HG02970 (cell line): ENCODE measurements around the gene GRIFIN.
"Not testable (repeated sequence)": the region's sequence is repeated elsewhere in the genome, so short reads cannot be mapped to it uniquely, and the experiment has no call there.

Experiments used
- ATAC-seq: cut with Tn5 transposase; IDR thresholded peaks from one replicate; pipeline ENCODE4 v1.9.1; 2021; ENCODE audit warnings: mild to moderate bottlenecking, moderate library complexity, moderate number of reproducible peaks; ENCODE audit not compliant: unreplicated experiment, low FRiP score

The GRIFIN gene

DNA sequence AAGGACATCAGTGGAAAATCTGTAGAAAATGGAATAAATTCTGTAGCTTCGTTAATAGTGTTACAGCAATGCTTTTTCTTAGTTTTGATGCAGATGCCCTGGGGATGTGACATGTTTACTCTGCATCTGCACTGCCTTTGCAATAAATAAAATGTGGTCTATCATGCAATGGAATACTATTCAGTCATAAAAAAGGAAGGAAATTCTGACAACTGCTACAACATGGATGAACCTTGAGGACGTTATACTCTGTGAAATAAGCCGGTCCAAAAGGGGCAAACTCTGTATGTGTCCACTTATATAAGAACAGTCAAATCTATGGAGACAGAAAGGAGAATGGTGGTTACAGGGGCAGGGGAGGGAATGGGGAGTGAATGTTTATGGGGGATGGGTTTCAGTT lies 13.5 kb downstream of the GRIFIN start:
- no peak for ATAC-seq

DNA sequence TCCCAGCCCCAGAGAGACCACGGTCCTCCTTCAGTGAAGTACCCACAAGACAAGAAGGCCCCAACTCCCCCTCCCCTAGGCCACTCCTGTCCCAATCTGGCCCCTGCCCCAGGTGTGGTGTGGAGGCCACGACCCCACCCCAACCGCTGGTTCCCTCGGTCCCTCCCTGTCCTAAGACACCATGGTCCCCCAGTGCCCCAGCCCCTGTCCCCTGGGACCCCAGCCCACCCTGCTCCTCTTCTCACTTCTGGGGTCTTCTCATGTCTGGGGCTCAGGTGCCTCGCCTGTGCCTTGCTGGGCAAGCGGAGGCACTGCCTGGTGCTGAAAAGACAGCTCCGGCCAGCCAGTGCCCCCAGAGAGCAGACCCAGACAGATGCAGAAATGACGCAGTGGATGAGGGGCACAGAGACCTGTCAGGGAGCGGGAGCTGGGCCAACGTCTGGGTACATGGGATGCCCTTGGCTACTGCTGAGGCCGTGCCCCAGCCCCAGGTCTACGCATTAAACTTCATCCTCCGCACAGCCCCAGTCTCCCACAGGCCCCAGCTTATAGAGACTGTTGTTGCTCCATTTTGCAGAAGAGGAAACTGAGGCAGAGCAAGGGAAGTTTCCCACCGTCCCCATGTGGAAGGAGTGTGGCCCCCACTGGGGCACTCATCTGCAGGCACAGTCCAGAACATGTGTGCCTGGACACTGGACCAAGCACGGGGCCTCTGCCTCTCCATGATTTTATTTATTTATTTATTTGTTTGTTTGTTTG lies 14.8 kb downstream of the GRIFIN start:
- ATAC-seq, result no peak

DNA sequence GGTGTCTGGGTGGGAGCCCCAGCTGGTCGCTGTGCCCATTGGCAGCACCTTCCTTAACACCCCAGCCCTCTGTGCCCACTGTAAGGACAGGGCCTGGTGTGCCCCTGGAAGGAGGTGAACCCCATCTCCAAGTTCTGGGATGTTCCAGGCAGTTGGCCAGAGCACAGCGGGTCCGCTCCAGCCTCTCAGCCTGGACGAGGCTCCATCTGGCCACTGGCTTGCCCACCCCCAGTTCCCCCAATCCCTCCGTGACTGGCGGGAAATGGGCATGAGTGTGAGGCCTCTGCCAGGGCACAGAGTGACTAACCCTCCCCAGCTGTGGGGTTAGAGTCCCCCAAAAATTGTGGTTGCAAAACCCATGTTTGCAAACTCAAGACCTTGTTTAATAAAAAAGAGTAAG lies 15.6 kb downstream of the GRIFIN start:
- ATAC-seq, result no peak

DNA sequence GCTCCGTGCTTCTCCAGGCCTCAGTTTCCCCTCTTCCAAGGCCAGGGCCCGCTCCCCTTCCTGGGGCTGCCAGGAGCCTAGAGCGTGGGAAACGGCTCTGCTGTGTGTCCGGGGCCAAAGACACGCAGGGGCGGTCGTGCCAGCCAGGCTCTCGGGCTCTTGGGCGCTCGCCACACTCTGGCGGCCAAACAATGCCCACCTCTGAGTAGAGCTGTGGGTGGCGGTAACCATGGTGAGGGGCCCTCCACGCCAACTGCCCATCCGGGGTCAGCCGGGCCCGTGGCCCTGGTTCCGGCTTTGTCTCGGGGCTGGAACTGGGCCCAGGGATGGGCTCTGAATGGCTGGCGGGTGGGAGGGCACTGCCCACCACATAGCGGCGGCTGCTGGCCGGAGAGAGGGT lies 16.0 kb downstream of the GRIFIN start:
- no peak for ATAC-seq

DNA sequence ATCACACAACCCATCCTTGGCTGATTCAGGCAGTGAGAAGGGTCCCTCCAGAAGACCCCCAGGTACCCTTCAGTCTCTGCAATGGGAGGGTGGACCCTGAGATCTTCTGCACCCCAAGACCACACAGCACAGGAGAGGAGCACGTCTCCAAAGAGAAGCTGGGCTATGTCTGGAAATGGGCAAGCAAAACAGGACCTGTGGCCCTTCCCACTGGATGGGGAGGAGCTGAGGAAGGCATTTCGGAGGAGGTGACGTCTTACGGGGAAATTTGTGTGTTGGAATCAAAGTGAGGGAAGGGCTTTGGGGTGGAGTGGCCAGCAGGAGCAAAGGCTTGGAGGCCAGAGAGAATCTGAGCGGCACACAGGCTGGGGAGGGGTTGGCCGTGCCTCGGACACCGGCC lies 16.5 kb downstream of the GRIFIN start:
- ATAC-seq, result no peak

DNA sequence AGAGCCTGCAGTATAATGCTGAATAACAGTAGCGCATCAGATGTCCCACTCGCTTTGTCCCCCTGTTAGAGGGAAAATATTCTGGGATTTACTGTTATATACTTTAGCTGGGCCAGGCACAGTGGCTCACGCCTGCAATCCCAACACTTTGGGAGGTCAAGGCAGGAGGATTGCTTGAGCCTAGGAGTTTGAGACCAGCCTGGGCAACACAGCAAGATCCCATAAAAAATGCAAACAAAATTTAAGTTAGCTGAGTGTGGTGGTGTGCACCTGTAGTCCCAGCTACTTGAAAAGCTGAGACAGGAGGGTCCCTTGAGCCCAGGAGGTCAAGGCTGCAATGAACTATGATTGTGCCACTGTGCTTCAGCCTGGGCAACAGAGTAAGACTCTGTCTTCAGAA lies 22.3 kb downstream of the GRIFIN start:
- not testable (repeated sequence) for ATAC-seq

DNA sequence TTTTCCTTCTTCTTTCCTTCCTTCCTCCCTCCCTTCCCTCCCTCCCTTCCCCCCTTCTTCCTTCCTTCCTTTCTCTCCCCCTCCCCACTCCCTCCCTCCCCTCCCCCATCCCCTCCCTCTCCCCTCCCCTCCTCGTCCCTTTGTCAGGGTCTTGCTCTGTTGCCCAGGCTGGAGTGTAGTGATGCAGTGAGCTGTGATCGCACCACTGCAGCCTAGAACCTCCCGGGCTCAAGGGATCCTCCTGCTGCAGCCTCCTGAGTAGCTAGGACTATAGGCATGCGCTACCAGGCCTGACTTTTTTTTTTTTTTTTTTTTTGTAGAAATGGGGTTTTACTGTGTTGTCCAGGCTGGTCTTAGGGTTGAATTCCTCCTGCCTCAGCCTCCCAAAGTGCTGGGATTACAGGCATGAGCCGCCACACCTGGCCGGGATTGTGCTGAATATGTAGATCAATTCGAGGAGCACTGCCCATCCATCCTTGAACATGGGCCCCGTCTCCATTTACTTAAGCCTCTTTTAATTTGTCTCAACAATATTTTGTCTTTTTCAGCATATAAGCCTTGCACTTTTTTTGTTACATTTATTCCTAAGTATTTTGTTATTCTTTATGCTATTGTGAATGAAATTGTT lies 23.4 kb downstream of the GRIFIN start:
- ATAC-seq, result no peak

DNA sequence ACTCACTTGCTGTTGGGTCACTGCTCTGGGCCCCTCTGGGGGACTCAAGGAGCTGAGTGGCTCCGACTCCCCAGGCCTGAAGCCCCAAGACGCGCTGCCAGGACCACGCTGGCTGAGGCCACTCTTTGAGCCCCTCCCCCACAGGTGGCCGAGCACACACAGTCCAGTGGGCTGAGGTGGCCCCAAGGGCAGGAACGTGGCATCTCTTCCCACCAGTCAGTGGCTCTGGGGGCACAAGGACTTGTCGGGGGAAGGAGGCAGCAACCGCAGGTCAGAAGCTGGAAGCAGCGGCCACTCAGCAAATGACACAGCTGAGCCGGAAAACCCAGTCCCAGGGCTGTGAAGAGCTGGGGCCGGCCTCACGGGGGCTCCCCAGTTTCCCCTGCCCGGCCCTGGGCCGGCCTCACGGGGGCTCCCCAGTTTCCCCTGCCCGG lies 24.1 kb downstream of the GRIFIN start:
- no peak for ATAC-seq

DNA sequence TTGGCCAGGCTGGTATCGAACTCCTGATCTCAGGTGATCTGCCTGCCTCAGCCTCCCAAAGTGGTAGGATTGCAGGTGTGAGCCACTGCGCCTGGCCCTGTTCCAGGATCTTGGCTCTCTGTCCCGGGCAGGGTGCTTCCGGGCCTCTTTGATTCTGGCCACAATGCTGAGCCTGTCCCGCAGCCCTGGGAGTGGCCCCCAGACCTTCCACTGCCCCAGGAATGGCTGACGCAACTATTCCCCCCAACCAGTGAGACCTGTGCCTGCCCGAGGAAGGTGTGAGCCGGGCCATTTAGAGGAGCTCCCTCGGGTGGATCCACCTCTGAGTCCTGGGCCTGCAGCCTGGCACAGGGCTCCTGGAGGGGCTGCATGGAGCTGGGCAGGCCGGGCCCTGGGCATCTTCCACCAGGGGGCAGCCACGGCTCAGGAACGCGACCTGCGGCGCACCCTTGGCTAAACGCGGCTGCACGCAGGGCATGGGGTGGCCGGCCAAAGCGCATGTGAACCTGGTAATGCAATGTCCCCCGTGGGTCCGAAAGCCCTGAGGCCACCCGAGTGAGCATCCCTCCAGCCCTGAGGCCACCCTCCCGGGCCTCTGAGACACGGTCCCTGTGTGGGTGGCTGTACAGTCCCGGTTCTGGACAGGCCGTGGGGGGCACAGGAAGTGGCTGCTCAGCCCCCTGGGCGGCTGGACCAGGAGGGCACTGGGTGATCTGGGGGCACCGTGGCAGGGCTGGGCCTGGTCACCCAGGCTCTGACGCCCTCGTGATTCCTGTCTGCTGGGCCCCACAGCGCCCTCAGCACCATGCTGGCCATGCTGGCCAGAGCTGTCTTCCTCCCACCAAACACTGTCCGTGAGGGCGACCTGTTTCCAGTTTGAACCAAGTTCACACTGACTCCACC lies 24.8 kb downstream of the GRIFIN start:
- ATAC-seq, result no peak

DNA sequence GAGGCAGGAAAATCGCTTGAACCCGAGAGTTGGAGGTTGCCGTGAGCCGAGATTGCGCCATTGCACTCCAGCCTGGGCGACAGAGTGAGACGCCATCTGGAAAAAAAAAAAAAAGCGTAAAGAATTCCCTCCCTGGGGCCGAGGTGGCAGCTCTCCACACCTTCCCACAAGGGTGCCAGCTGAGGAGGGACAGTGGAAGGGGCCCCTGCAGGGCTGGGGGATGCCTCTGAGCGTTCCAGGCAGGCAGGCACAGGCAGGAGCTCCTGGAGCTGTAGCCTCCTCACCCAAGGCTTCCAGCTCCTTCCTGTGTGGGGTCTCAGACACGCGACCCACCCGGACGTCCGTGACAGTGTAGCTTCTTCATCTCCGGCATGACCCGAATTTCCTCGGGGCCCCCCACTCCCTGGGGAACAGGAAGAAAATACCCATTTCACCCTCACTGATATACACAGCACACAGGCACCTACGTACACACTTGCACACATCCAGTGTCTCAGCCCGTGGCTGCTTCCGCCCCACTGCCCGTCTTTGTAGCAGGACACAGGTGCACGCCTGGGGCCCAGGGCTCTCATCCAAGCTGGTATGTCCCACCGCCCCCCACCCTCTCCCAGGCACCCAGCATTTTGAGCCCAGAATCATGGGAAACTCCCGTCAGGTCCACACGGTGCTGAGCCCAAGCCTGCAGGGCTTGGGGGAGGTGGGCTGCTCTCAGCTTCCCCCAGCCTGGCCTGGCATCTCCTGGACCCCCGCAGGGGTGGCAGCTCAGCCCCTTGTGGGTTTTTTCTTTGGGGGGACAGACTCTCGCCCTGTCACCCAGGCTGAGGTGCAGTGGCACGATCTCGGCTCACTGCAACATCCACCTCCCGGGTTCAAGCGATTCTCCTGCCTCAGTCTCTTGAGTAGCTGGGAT lies 25.7 kb downstream of the GRIFIN start:
- ATAC-seq, result no peak

DNA sequence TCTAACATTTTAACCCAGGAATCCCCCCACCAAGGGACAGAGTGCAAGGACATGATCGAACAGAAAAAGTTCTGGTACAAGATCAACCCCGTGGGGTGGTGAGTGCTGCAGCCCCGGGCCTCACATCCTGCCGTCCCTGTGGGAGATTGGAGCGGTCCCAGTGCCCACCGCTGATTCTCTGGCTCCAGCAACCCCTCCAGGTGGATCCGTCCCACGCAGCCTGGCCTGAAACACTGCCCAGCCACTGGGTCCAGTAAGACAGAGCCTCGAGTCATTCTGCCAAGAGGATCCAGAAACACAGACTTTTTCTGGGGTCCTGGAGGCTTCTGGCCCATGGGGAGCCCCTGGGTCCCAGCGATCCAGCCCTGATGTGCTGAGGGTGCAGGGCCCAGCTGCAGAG lies 29.5 kb downstream of the GRIFIN start:
- no peak for ATAC-seq

DNA sequence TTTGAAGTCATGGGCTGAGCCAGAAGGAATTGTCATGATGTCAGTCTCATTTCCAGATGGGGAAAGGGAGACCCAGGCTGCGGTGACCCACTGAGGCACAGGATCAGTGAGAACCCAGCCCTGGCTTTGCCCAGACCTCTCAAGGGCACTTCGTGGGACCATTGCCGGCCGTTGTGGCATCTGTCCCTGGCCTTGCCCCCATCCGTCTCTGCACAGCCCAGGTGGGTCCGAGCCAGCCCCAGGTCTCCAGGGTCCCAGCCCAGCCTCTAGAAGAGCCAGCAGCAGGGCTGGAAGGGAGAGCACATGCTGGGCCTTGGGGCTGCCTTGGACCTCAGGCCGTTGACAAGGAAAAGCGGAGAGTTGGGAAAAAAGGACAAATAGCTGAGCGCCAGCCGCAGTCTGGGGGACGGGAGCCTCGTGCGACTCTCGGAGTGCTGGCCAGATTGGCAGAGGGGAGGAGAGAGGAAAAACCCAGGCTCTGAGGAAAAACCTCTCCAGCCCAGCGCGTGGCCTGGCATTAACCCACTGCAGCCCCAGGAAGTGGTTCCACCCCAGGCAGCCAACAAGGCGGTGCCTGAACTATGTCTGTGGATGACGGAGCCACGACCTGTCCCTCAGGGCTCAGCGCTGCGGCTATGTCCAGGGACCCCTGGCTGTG lies 30.2 kb downstream of the GRIFIN start:
- no peak for ATAC-seq

DNA sequence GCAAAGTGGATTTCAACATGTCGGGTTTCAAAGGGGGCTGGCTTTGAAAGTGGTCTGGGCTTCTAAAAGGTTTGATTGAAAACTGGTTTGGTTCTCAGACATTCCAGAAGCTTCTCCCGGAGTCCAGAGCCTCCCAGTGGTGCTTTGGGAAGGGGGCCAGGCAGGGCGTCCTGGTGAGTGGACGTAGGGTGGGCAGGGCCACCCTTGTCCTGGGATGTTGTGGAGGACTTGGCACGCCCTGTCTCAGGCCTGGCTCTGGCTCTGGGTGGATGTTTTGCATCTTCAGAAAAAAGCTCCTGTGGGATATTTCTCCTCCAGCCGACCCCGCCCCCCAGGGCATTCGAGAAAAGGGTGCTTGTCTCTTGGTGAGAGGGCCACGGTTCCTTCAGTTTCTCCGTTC lies 31.2 kb downstream of the GRIFIN start:
- no peak for ATAC-seq

DNA sequence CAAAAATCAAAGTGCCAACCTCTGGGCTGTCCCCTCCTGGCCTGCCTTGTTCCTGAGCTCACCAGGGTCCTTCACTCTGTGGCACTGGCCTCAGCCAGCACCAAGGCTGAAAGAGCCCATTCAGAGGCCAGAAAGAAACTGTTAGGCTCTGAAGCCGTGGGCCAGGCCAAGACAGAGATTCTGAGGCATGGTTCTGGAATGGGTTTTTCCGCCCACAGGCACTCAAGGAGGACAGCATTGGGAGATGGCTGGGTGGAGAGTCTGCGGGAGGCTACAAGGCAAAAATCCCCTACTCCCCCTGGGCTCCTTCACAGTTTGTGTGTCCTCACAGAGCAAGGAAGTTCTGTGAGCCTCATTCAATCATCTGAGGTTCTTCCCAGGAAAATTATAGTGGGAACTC lies 31.7 kb downstream of the GRIFIN start:
- no peak for ATAC-seq

DNA sequence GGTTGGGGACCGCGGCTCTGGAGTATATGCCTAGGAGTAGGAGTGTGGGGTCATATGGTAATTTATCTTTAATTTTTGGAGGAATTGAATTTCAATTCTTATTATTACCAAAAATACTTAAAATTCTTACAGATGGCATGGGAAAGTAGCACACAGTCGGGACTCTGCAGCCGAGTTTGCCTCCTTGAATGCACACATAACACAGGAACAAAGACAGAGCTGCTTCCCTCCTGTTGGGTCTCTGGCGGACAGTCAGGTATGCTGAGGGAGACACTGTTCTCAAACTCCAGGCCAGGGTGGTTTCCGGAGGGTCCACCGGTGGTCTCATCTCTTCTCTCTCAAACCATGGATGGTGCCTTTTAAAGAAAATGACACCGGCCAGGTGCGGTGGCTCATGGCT lies 32.7 kb downstream of the GRIFIN start:
- ATAC-seq, result no peak

DNA sequence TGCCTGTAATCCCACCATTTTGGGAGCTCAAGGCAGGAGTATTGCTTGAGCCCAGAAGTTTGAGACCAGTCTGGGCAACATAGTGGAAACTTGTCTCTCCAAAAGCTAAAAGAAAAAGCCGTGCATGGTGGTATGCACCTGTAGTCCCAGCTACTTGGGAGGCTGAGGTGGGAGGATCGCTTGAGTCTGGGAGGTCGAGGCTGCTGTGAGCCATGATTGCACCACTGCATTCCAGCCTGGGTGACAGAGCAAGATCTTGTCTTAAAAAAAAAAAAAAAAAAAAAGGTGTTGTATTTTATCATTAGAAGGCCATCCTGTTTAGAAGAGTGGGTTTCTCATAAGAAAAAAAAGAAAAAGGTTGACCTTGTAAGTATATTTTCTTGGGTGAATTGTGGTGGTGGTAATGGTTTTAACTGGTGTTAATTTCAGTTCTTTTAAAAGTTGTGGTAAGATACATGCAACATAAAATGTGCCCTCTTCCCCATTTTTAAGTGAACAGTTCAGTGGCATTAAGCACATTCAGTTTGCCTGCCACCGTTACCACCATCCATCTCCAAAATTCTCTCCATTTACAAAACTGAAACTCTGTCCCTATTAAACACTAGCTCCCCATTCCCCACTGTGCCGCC lies 34.7 kb downstream of the GRIFIN start:
- ATAC-seq, result no peak

DNA sequence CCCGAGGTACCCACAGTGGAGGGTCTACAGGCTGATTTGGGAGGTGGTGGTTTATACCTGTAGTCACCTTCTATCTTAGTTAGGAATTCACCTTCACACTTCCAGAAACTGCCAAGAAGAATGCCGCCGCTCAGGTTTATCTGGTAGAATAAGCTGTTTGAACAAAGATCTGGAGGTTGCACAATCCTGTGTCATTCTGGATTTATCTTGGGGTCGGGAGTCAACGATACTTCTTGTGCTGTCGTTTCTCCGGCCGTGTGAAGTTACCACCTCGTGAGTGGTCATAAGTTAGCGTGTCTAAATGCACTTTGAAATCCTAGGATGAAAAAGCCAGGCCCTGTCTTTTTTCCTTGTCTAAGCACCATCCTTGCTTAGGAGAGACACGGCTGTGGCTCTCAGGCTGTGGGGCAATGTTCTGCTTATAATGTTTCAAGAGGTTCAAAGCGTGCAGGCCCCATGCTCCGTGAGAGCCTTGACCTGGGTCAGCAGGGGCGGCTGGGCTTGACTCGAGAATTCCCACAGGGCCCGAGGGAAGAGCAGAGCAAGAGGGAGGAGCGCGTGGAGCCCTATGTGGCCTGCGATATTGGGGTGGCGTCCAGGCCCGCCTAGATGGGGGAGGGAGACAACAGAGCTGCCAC lies 35.5 kb downstream of the GRIFIN start:
- ATAC-seq, result no peak

DNA sequence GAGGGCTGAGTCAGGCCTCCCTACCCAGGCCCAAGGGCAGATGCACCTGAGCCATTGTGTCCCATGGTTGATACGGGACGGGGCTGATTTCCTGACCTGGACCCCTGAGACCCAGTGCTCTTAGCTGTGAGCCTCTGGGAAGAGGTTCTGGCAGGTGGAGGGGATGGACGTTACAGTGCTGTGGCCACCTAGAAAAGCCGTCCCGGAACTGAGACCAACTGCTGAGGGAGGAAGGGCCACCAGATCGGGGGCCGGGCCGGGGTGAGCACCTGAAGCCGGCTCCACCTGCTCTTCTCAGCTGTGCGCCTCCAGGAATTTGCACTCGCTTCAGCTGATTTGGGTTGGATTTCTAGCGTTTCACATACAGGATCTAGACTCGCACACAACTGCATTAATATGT lies 37.4 kb downstream of the GRIFIN start:
- no peak for ATAC-seq

DNA sequence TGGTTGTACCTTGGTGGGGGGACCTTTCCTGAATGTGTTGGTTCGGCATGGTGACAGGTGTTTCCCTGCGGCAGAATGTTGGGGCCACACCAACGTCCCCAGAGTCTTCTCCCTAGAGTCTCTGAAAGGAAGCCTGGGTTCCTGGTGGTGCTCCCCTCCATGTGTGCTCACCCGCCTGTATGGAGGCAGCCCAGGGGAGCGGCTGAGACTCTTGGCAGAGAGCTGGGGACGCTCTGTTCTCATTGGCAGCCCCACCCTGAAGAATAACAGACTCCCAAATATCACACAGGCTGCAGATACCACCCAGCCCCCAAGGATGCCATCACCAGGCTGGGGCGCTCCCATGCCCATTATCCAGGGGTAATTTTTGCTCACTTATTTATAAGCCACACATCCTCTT lies 38.0 kb downstream of the GRIFIN start:
- no peak for ATAC-seq
